A549 (cell line): ENCODE results near the gene METTL23.

Source experiments
- BHLHE40 ChIP-seq: IDR thresholded peaks from 2 replicates; pipeline ENCODE4 v1.6.1; 2012; ENCODE audit warnings: low read depth, low read length, inconsistent platforms
- CTCF ChIP-seq: fragments of >200 bp; sonication (Bioruptor Twin); formaldehyde crosslinking; IDR thresholded peaks from 3 replicates; pipeline ENCODE4 v1.5.1; 2016
- KDM5A ChIP-seq: fragments of 200-600 bp; sonication (generic); IDR thresholded peaks from 2 replicates; pipeline ENCODE4 v1.6.1; 2016; ENCODE audit warnings: antibody characterized with exemption, mild to moderate bottlenecking
- SREBF2 ChIP-seq: fragments of 450-650 bp; IDR thresholded peaks from 2 replicates; pipeline ENCODE4 v1.6.1; 2014; ENCODE audit warnings: mild to moderate bottlenecking, moderate library complexity

- TF ChIP-seq KDM5A: no peak
- TF ChIP-seq SREBF2: no peak
- no peak for TF ChIP-seq BHLHE40
- TF ChIP-seq CTCF: no peak
Measured at GRCh38 chr17:76685366-76685765, 41.3 kb upstream of the METTL23 start.
